ENCODE results near the gene RNF43. TPM values are rescaled to one million over a fixed set of nuclear protein-coding genes. Genes with fewer than 3 reads are reported as not detected.

Gene RNF43
- total and polyA plus RNA-seq, 2 of the 13 experiments (the other 11 are each of a cell fraction or from before 2014, with no cell fraction given), result 31.0 to 53.4 TPM

DNA sequence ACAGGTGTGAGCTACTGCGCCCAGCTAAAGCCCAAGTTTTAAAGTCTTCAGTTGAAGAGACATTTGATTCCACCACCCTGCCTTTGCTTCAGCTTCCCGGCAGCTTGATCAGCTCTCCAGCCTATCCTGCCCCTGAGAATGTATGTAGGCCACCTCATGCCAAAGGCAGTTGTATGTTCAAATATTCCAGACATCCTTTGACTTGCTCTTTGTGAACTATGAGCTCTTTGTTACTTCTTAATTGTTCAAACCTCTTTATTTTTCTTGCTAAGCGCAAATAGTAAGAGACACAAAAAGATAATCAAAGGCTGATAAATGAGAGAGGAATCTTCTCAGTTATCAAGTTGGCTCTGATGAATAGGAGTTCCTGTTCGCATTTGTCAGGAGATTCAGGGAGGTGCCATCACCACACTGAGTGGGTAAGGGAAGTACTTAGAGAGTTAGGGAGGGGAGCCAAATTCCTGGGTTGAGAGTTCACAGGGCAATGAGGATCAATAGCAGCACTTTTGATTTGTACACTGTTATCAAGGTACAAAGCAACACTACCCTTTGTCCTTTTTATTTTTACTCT is 33.4 kb downstream of the RNF43 start:
- no TSS peak for BruUV-seq (replicated peaks)
- H3K4me1 ChIP-seq (ENCODE audit: insufficient read depth, low read length), result peaks cover 100% of the 10 kb centered on the region
- TF ChIP-seq, protein P1, sequence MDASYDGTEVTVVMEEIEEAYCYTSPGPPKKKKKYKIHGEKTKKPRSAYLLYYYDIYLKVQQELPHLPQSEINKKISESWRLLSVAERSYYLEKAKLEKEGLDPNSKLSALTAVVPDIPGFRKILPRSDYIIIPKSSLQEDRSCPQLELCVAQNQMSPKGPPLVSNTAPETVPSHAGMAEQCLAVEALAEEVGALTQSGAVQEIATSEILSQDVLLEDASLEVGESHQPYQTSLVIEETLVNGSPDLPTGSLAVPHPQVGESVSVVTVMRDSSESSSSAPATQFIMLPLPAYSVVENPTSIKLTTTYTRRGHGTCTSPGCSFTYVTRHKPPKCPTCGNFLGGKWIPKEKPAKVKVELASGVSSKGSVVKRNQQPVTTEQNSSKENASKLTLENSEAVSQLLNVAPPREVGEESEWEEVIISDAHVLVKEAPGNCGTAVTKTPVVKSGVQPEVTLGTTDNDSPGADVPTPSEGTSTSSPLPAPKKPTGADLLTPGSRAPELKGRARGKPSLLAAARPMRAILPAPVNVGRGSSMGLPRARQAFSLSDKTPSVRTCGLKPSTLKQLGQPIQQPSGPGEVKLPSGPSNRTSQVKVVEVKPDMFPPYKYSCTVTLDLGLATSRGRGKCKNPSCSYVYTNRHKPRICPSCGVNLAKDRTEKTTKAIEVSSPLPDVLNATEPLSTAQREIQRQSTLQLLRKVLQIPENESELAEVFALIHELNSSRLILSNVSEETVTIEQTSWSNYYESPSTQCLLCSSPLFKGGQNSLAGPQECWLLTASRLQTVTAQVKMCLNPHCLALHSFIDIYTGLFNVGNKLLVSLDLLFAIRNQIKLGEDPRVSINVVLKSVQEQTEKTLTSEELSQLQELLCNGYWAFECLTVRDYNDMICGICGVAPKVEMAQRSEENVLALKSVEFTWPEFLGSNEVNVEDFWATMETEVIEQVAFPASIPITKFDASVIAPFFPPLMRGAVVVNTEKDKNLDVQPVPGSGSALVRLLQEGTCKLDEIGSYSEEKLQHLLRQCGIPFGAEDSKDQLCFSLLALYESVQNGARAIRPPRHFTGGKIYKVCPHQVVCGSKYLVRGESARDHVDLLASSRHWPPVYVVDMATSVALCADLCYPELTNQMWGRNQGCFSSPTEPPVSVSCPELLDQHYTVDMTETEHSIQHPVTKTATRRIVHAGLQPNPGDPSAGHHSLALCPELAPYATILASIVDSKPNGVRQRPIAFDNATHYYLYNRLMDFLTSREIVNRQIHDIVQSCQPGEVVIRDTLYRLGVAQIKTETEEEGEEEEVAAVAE (CRISPR knock-in tag; IDR thresholded peaks at IDR 0.05; ENCODE audit: borderline replicate concordance), result 0 out of 2 replicates have a peak, but pooled peaks have one; percentile 42
- TF ChIP-seq, protein P2, sequence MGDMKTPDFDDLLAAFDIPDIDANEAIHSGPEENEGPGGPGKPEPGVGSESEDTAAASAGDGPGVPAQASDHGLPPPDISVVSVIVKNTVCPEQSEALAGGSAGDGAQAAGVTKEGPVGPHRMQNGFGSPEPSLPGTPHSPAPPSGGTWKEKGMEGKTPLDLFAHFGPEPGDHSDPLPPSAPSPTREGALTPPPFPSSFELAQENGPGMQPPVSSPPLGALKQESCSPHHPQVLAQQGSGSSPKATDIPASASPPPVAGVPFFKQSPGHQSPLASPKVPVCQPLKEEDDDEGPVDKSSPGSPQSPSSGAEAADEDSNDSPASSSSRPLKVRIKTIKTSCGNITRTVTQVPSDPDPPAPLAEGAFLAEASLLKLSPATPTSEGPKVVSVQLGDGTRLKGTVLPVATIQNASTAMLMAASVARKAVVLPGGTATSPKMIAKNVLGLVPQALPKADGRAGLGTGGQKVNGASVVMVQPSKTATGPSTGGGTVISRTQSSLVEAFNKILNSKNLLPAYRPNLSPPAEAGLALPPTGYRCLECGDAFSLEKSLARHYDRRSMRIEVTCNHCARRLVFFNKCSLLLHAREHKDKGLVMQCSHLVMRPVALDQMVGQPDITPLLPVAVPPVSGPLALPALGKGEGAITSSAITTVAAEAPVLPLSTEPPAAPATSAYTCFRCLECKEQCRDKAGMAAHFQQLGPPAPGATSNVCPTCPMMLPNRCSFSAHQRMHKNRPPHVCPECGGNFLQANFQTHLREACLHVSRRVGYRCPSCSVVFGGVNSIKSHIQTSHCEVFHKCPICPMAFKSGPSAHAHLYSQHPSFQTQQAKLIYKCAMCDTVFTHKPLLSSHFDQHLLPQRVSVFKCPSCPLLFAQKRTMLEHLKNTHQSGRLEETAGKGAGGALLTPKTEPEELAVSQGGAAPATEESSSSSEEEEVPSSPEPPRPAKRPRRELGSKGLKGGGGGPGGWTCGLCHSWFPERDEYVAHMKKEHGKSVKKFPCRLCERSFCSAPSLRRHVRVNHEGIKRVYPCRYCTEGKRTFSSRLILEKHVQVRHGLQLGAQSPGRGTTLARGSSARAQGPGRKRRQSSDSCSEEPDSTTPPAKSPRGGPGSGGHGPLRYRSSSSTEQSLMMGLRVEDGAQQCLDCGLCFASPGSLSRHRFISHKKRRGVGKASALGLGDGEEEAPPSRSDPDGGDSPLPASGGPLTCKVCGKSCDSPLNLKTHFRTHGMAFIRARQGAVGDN (CRISPR knock-in tag; IDR thresholded peaks at IDR 0.05), result peak; percentile 42
- TF ChIP-seq RXRB (CRISPR knock-in tag; IDR thresholded peaks at IDR 0.05; ENCODE audit: borderline replicate concordance) (peak; percentile 33; the same call in 1 of the 2 replicates), ZNF501 (CRISPR knock-in tag; IDR thresholded peaks at IDR 0.05) (peak; percentile 78), CAMTA2 (CRISPR knock-in tag; IDR thresholded peaks at IDR 0.05; ENCODE audit: borderline replicate concordance) (no peak), SOX13 (IDR thresholded peaks at IDR 0.05) (no peak), SOX13 (CRISPR knock-in tag; conservative IDR thresholded peaks at IDR 0.05 in 1 of 2, IDR thresholded peaks at IDR 0.05 in 1 of 2) (peak in 1 of 2 experiments; percentile 89; a peak in 2 of 4 replicates)
- TF ChIP-seq, protein P3, sequence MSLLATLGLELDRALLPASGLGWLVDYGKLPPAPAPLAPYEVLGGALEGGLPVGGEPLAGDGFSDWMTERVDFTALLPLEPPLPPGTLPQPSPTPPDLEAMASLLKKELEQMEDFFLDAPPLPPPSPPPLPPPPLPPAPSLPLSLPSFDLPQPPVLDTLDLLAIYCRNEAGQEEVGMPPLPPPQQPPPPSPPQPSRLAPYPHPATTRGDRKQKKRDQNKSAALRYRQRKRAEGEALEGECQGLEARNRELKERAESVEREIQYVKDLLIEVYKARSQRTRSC (CRISPR knock-in tag; IDR thresholded peaks at IDR 0.05; ENCODE audit: low read depth), result no peak
- TF ChIP-seq, protein P4, sequence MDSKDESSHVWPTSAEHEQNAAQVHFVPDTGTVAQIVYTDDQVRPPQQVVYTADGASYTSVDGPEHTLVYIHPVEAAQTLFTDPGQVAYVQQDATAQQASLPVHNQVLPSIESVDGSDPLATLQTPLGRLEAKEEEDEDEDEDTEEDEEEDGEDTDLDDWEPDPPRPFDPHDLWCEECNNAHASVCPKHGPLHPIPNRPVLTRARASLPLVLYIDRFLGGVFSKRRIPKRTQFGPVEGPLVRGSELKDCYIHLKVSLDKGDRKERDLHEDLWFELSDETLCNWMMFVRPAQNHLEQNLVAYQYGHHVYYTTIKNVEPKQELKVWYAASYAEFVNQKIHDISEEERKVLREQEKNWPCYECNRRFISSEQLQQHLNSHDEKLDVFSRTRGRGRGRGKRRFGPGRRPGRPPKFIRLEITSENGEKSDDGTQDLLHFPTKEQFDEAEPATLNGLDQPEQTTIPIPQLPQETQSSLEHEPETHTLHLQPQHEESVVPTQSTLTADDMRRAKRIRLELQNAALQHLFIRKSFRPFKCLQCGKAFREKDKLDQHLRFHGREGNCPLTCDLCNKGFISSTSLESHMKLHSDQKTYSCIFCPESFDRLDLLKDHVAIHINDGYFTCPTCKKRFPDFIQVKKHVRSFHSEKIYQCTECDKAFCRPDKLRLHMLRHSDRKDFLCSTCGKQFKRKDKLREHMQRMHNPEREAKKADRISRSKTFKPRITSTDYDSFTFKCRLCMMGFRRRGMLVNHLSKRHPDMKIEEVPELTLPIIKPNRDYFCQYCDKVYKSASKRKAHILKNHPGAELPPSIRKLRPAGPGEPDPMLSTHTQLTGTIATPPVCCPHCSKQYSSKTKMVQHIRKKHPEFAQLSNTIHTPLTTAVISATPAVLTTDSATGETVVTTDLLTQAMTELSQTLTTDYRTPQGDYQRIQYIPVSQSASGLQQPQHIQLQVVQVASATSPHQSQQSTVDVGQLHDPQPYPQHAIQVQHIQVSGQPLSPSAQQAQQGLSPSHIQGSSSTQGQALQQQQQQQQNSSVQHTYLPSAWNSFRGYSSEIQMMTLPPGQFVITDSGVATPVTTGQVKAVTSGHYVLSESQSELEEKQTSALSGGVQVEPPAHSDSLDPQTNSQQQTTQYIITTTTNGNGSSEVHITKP (CRISPR knock-in tag; IDR thresholded peaks at IDR 0.05; ENCODE audit: low read depth), result peak; percentile 86

More for the DNA sequence above, 33.4 kb downstream of the RNF43 start:
- peak; percentile 94 for DNase-seq (ENCODE audit: low spot score)
- no peaks in the 10 kb centered on the region for H3K9me3 ChIP-seq (ENCODE audit: low read length)
- ATAC-seq, result peak; percentile 67
- 48% methylated on average over 4 of the region's 4 CpGs for whole genome bisulfite sequencing (ENCODE audit: low lambda C conversion rate)
- no peaks in the 10 kb centered on the region for H3K27me3 ChIP-seq (ENCODE audit: control insufficient read depth in 1 of 2, insufficient read depth in 2 of 2, low read length in 2 of 2)
- ChIA-PET CTCF (ENCODE audit: low intra/inter-chr PET ratio, low total read pairs) (no interaction called here), POLR2A (interaction anchor here (0.5 to 9.7 kb wide), 14 partner anchors 6 to 62 kb away, joined by 3 to 458 read pairs (median 10); partner anchors contain the start of genes RNF43 and SUPT4H1)
- H2AFZ ChIP-seq (ENCODE audit: low read length), result no peak overlapping the region
- peaks cover 98% of the 10 kb centered on the region for H3K79me2 ChIP-seq (ENCODE audit: insufficient read depth, low read length)
- peak overlapping the region in 1 of 3 experiments; percentile 10; a peak in 1 of 6 replicates for H3K4me3 ChIP-seq (replicated peaks in 1 of 3; ENCODE audit: insufficient read depth in 1 of 3, low read depth in 2 of 3, low read length in 3 of 3)
- H3K9ac ChIP-seq (ENCODE audit: insufficient read depth, low read depth, low read length), result peak overlapping the region; percentile 72
- H3K27ac ChIP-seq (ENCODE audit: extremely low read length, insufficient read depth, low read length), result peak overlapping the region; percentile 93
- no peaks in the 10 kb centered on the region for H4K20me1 ChIP-seq (ENCODE audit: insufficient read depth, low read length)
- intact Hi-C loops (cut with micrococcal nuclease; ENCODE audit: unreplicated experiment), result no loop called here
- no peak for FAIRE-seq
- peaks cover 9 to 28% of the 10 kb centered on the region in 2 experiments for H3K36me3 ChIP-seq (replicated peaks in 1 of 2; ENCODE audit: control insufficient read depth in 1 of 2, insufficient read depth in 2 of 2, low read length in 2 of 2)
- in situ Hi-C loops (cut with HindIII; ENCODE audit: extremely low pct_ligation_motif_present, low pct_unique_long_range_greater_than_20kb), result no loop called here
- H3K4me2 ChIP-seq (ENCODE audit: low read depth, low read length), result peak overlapping the region; percentile 32
